ENCODE data around the gene CLRN1. TPM values are rescaled to one million over a fixed set of nuclear protein-coding genes. Genes with fewer than 3 reads are reported as not detected.

Gene CLRN1
- total RNA-seq, 1 donor from 2014 or later, result not detected

GRCh38 chr3:150876611-150877265 is 95.8 kb downstream of the CLRN1 start:
- DNase-seq (ENCODE audit: low spot score), result no peak

Other genes with a start within 250 kb of the CLRN1 start
- gene SIAH2, start 209.6 kb downstream of the CLRN1 start, total RNA-seq, result 26.9 TPM
- not detected for gene MINDY4B, start 67.3 kb downstream of the CLRN1 start, total RNA-seq
- gene MED12L, start 112.9 kb upstream of the CLRN1 start, total RNA-seq, result 0.48 TPM
- 1.8 TPM for gene GPR171, start 230.5 kb upstream of the CLRN1 start, total RNA-seq

Data from mesenteric fat pad (tissue), 1 donor.